H1 (cell line): ENCODE results near the gene CFAP65. TPM values are rescaled to one million over a fixed set of nuclear protein-coding genes. Genes with fewer than 3 reads are reported as not detected.
A peak's percentile ranks its signal among the peaks of the same experiment; 100 is the strongest.

Experiments
- CTCF ChIA-PET: fragments of 300-600 bp; sonication (Branson Sonifier 250); formaldehyde crosslinking; loops from one replicate; lab custom pipeline; 2021; ENCODE audit not compliant: partially characterized antibody; lab: Charles Lee
- POLR2A ChIA-PET: fragments of 300-600 bp; sonication (Branson Sonifier 250); formaldehyde crosslinking; loops from one replicate; lab custom pipeline; 2021; ENCODE audit warnings: inconsistent platforms; ENCODE audit not compliant: partially characterized antibody; lab: Charles Lee
- DNase-seq, 2 experiments: peaks; one replicate each; pipeline versions ENCODE4 v3.0.0 to v3.0.0-alpha.2; 2010 to 2022; ENCODE audit warnings: low spot score in 2 of 2, low read depth in 1 of 2, mixed read lengths in 1 of 2
- FAIRE-seq: peaks from 2 replicates; lab custom pipeline; 2011; peaks lifted over from hg19 to GRCh38; lab: Jason Lieb, UNC
- H2AFZ ChIP-seq: 2 replicates; pipeline ENCODE4 v1.8.1; 2012; ENCODE audit warnings: low read length, inconsistent platforms
- H2AK5ac ChIP-seq: 2 replicates; pipeline ENCODE4 v1.6.1; 2013; ENCODE audit warnings: low read depth, low read length
- H2BK120ac ChIP-seq: replicated peaks from 2 replicates; pipeline ENCODE3; 2013; ENCODE audit warnings: low read depth, low read length, inconsistent platforms
- H2BK12ac ChIP-seq: 2 replicates; pipeline ENCODE4 v1.6.1; 2013; ENCODE audit warnings: low read depth, low read length
- H2BK15ac ChIP-seq: 2 replicates; pipeline ENCODE4 v1.6.1; 2013; ENCODE audit warnings: low read length
- H2BK20ac ChIP-seq: 2 replicates; pipeline ENCODE4 v1.6.1; 2013; ENCODE audit warnings: low read length
- H2BK5ac ChIP-seq: 2 replicates; pipeline ENCODE4 v1.6.1; 2013; ENCODE audit warnings: low read depth, low read length
- H3K14ac ChIP-seq: 2 replicates; pipeline ENCODE4 v1.6.1; 2013; ENCODE audit warnings: inconsistent platforms; ENCODE audit not compliant: insufficient read length
- H3K18ac ChIP-seq: 2 replicates; pipeline ENCODE4 v1.6.1; 2013; ENCODE audit warnings: low read length; ENCODE audit errors: extremely low read depth
- H3K23ac ChIP-seq: 2 replicates; pipeline ENCODE4 v1.6.1; 2013; ENCODE audit warnings: inconsistent platforms; ENCODE audit not compliant: insufficient read length
- H3K23me2 ChIP-seq: 2 replicates; pipeline ENCODE4 v1.6.1; 2013; ENCODE audit warnings: low read depth, low read length
- H3K27ac ChIP-seq: 2 replicates; pipeline ENCODE4 v1.6.1; 2011; ENCODE audit warnings: low read depth, low read length, inconsistent platforms
- H3K27me3 ChIP-seq, 4 experiments: replicated peaks in 1 of 4; 1 replicate in 1 of 4; 2 replicates in 3 of 4; pipeline versions ENCODE4 v1.6.1 to v1.8.1; 2011 to 2013; ENCODE audit warnings: low read length in 3 of 4, mild to moderate bottlenecking in 3 of 4, inconsistent platforms in 2 of 4, mixed read lengths in 2 of 4, moderate library complexity in 1 of 4; ENCODE audit not compliant: control insufficient read depth in 3 of 4, insufficient read depth in 3 of 4; ENCODE audit errors: extremely low read depth in 1 of 4
- H3K36me3 ChIP-seq, 4 experiments: 2 replicates each; pipeline versions ENCODE4 v1.6.1 to v1.8.1; 2011 to 2013; ENCODE audit warnings: mild to moderate bottlenecking in 4 of 4, low read length in 3 of 4, moderate library complexity in 2 of 4, control low read depth in 1 of 4, inconsistent platforms in 1 of 4; ENCODE audit not compliant: insufficient read depth in 4 of 4, control insufficient read depth in 2 of 4
- H3K4ac ChIP-seq: replicated peaks from 2 replicates; pipeline ENCODE3; 2013; ENCODE audit warnings: low read length, low read depth, mixed read lengths, inconsistent platforms; ENCODE audit not compliant: insufficient read length
- H3K4me1 ChIP-seq, 4 experiments: replicated peaks in 1 of 4; 1 replicate in 1 of 4; 2 replicates in 3 of 4; pipeline versions ENCODE4 v1.6.1 to v1.8.1; 2011 to 2013; ENCODE audit warnings: low read length in 3 of 4, inconsistent platforms in 2 of 4, mixed read lengths in 1 of 4; ENCODE audit not compliant: insufficient read depth in 4 of 4, control insufficient read depth in 3 of 4
- H3K4me2 ChIP-seq, 2 experiments: 2 replicates each; pipeline versions ENCODE4 v1.6.1 to v1.8.1; 2011 to 2013; ENCODE audit warnings: low read depth in 2 of 2, low read length in 2 of 2, control low read depth in 1 of 2, inconsistent platforms in 1 of 2, mild to moderate bottlenecking in 1 of 2; ENCODE audit not compliant: insufficient read depth in 1 of 2
- H3K4me3 ChIP-seq, 4 experiments: fragments of 200-600, 300-600 bp in 1 of 4; sonication (generic), shearing (Covaris generic), sonication (Bioruptor Twin) in 1 of 4; 2 replicates each; pipeline versions ENCODE4 v1.5.1 to v1.8.1; 2011 to 2016; ENCODE audit warnings: low read length in 4 of 4, low read depth in 3 of 4, control low read depth in 2 of 4, inconsistent platforms in 2 of 4, mild to moderate bottlenecking in 2 of 4, mixed read lengths in 1 of 4, moderate library complexity in 1 of 4; ENCODE audit not compliant: insufficient read depth in 2 of 4; ENCODE audit errors: extremely low read depth in 1 of 4
- H3K56ac ChIP-seq: replicated peaks from 2 replicates; pipeline ENCODE3; 2013; ENCODE audit warnings: low read depth, mild to moderate bottlenecking, mixed read lengths, low read length, inconsistent platforms; ENCODE audit not compliant: insufficient read length
- H3K79me1 ChIP-seq: 2 replicates; pipeline ENCODE4 v1.6.1; 2013; ENCODE audit warnings: low read depth, low read length, control low read depth
- H3K79me2 ChIP-seq, 2 experiments: 2 replicates each; pipeline versions ENCODE4 v1.6.1 to v1.8.1; 2012 to 2013; ENCODE audit warnings: low read length in 2 of 2, mild to moderate bottlenecking in 2 of 2, inconsistent platforms in 1 of 2; ENCODE audit not compliant: insufficient read depth in 2 of 2, control insufficient read depth in 1 of 2
- H3K9ac ChIP-seq, 4 experiments: replicated peaks in 1 of 4; 1 replicate in 1 of 4; 2 replicates in 3 of 4; pipeline versions ENCODE4 v1.6.1 to v1.8.1; 2011 to 2013; ENCODE audit warnings: low read depth in 3 of 4, low read length in 3 of 4, control low read depth in 2 of 4, mild to moderate bottlenecking in 2 of 4, moderate library complexity in 2 of 4, inconsistent platforms in 1 of 4; ENCODE audit errors: extremely low read depth in 1 of 4
- H3K9me3 ChIP-seq, 2 experiments: 2 replicates each; pipeline versions ENCODE4 v1.6.1 to v1.8.1; 2012 to 2013; ENCODE audit warnings: mild to moderate bottlenecking in 2 of 2, moderate library complexity in 2 of 2, control low read depth in 1 of 2, inconsistent platforms in 1 of 2, low read depth in 1 of 2, low read length in 1 of 2, mixed read lengths in 1 of 2; ENCODE audit not compliant: insufficient read depth in 2 of 2
- H4K20me1 ChIP-seq, 2 experiments: replicated peaks in 1 of 2; 2 replicates each; pipeline versions ENCODE3 to v1.8.1; 2011 to 2013; ENCODE audit warnings: inconsistent platforms in 2 of 2, low read length in 2 of 2, mild to moderate bottlenecking in 1 of 2; ENCODE audit not compliant: insufficient read depth in 2 of 2, control insufficient read depth in 1 of 2
- H4K5ac ChIP-seq: 2 replicates; pipeline ENCODE4 v1.6.1; 2013; ENCODE audit warnings: low read length, low read depth, mixed read lengths, inconsistent platforms; ENCODE audit not compliant: insufficient read length
- H4K8ac ChIP-seq: 2 replicates; pipeline ENCODE4 v1.8.0; 2013; ENCODE audit warnings: mild to moderate bottlenecking, moderate library complexity, low read length, inconsistent platforms; ENCODE audit not compliant: insufficient read depth; ENCODE audit errors: extremely low read depth
- H4K91ac ChIP-seq: replicated peaks from 2 replicates; pipeline ENCODE3; 2013; ENCODE audit warnings: low read length, mixed read lengths, inconsistent platforms; ENCODE audit not compliant: insufficient read length
- ATF2 ChIP-seq: IDR thresholded peaks from 2 replicates; pipeline ENCODE4 v1.6.1; 2012; ENCODE audit warnings: low read length, inconsistent platforms
- BCL11A ChIP-seq, 2 experiments: IDR thresholded peaks; one replicate each; pipeline ENCODE4 v1.6.1; 2011; ENCODE audit warnings: low read depth in 2 of 2, low read length in 2 of 2, mild to moderate bottlenecking in 2 of 2
- FOSL1 ChIP-seq: IDR thresholded peaks from 2 replicates; pipeline ENCODE4 v1.6.1; 2011; ENCODE audit warnings: mild to moderate bottlenecking, low read depth, low read length, moderate library complexity; ENCODE audit not compliant: insufficient read depth
- KDM1A ChIP-seq: fragments of 200-600, 300-600 bp; sonication (generic); IDR thresholded peaks from 2 replicates; pipeline ENCODE4 v1.7.1; 2016; ENCODE audit warnings: mild to moderate bottlenecking, low read length, borderline replicate concordance
- RAD21 ChIP-seq, 2 experiments: IDR thresholded peaks in 1 of 2; conservative IDR thresholded peaks in 1 of 2; 2 replicates each; pipeline ENCODE4 v1.6.1; 2011; ENCODE audit warnings: low read depth in 2 of 2, low read length in 2 of 2, improper control_type of control experiment in 1 of 2, inconsistent platforms in 1 of 2, mild to moderate bottlenecking in 1 of 2, moderate library complexity in 1 of 2
- SAP30 ChIP-seq: fragments of 300-600 bp; sonication (generic); IDR thresholded peaks from 2 replicates; pipeline ENCODE4 v1.7.1; 2012; ENCODE audit warnings: low read length, moderate library complexity, mild to moderate bottlenecking, inconsistent platforms; ENCODE audit not compliant: insufficient read depth, insufficient replicate concordance
- SIN3A ChIP-seq, 2 experiments: IDR thresholded peaks in 1 of 2; conservative IDR thresholded peaks in 1 of 2; 2 replicates each; pipeline ENCODE4 v1.6.1; 2011 to 2012; ENCODE audit warnings: low read length in 2 of 2, improper control_type of control experiment in 1 of 2, low read depth in 1 of 2, mild to moderate bottlenecking in 1 of 2
- WGBS, 2 experiments: shearing (Covaris generic) in 1 of 2; methylation state at CpG; one replicate each; pipeline versions ENCODE4 v1.1.6 to v1.1.7; 2013 to 2015; ENCODE audit warnings: low lambda C conversion rate in 2 of 2, mixed read lengths in 2 of 2, inconsistent platforms in 1 of 2, low coverage in 1 of 2, missing lambda C conversion rate in 1 of 2; ENCODE audit not compliant: insufficient replicate concordance in 2 of 2, insufficient coverage in 1 of 2, insufficient read length in 1 of 2; ENCODE audit errors: extremely low coverage in 1 of 2, missing lambda C conversion rate in 1 of 2; 5-methylcytosine and 5-hydroxymethylcytosine counted together
- polyA plus RNA-seq, 7 experiments: library from polyadenylated mRNA; depleted of rRNA in 3 of 7; stranded (reverse) in 5 of 7; unstranded in 2 of 7; fragments of >200 nt in 5 of 7; fragments of 200-250 nt in 2 of 7; gene quantifications; 1 replicate in 5 of 7; 2 replicates in 1 of 7; 4 replicates in 1 of 7; pipeline versions ENCODE4 v1.2.1 to v1.2.3, GENCODE V29; 2011 to 2013; ENCODE audit warnings: missing spikeins in 2 of 7, mixed read lengths in 2 of 7
- total RNA-seq: library from RNA; stranded (reverse); fragmentation: NEBNext Ultra II Directional; extraction: Animal tissue kit (Norgen Biotek cat#: 25700); gene quantifications from 2 replicates; pipeline ENCODE4 v1.2.1, GENCODE V29; 2021

CFAP65 gene
- total and polyA plus RNA-seq, 2 of the 8 experiments (the other 6 are each of a cell fraction or from before 2014, with no cell fraction given), result 0.19 to 0.45 TPM

- no peak overlapping the region for H3K4ac ChIP-seq
- H3K56ac ChIP-seq, result no peak overlapping the region
- DNase-seq, result peak; percentile 53 to 90
- H2BK12ac ChIP-seq, result no peak overlapping the region
- H3K79me2 ChIP-seq, result no peaks in the 10 kb centered on the region
- H3K23me2 ChIP-seq, result peaks cover 5% of the 10 kb centered on the region; the same call in 1 of the 2 replicates
- peak overlapping the region in 3 of 4 experiments; percentile 30 to 53 (median 38); a peak in 5 of 8 replicates for H3K4me3 ChIP-seq
- no peak overlapping the region for H2AFZ ChIP-seq
- no peak overlapping the region for H3K23ac ChIP-seq
- no peak overlapping the region for H2BK5ac ChIP-seq
- H3K4me2 ChIP-seq, result peak overlapping the region; percentile 46 to 70
- no peaks in the 10 kb centered on the region for H3K9me3 ChIP-seq
- H3K27ac ChIP-seq, result no peak overlapping the region
- H4K20me1 ChIP-seq, result peaks cover 2 to 8% of the 10 kb centered on the region in 2 experiments
- H4K91ac ChIP-seq, result no peak overlapping the region
- no peak overlapping the region for H4K5ac ChIP-seq
- H3K14ac ChIP-seq, result no peak overlapping the region
- peaks cover 0 to 13% (median 0%) of the 10 kb centered on the region in 4 experiments; a peak in 1 of 8 replicates for H3K36me3 ChIP-seq
- ChIA-PET CTCF (interaction anchor here (0.6 to 62.8 kb wide), 39 partner anchors 0 to 483 kb away, joined by 3 to 1777 read pairs (median 6); partner anchors contain the start of genes CFAP65, CRYBA2, IHH and NHEJ1), POLR2A (interaction anchor here (1.4 to 1.7 kb wide), 2 partner anchors 62 to 100 kb away, joined by 4 to 5 read pairs; no protein-coding TSS in a partner anchor)
- H2AK5ac ChIP-seq, result no peak overlapping the region
- no peak overlapping the region for H3K18ac ChIP-seq
- no peak for FAIRE-seq
- no peak overlapping the region for H4K8ac ChIP-seq
- no peak overlapping the region for H2BK20ac ChIP-seq
- H3K27me3 ChIP-seq, result peaks cover 66 to 88% (median 78%) of the 10 kb centered on the region in 4 experiments
- no peaks in the 10 kb centered on the region for H3K79me1 ChIP-seq
- H2BK15ac ChIP-seq, result no peak overlapping the region
- no peak overlapping the region for H2BK120ac ChIP-seq
- H3K4me1 ChIP-seq, result peaks cover 0 to 27% (median 13%) of the 10 kb centered on the region in 4 experiments; a peak in 6 of 7 replicates
- H3K9ac ChIP-seq, result no peak overlapping the region
- WGBS, 2 experiments, result 7% methylated on average over 51 of the region's 52 CpGs; no CpG with 5 or more reads in 1 of the 2 experiments
- TF ChIP-seq ATF2, result no peak
- TF ChIP-seq SAP30, result no peak
- TF ChIP-seq KDM1A, result no peak
- no peak for TF ChIP-seq FOSL1
- TF ChIP-seq RAD21 (IDR thresholded peaks at IDR 0.05 in 1 of 2, conservative IDR thresholded peaks at IDR 0.05 in 1 of 2; ENCODE audit: low read depth in 2 of 2, low read length in 2 of 2), result peak; percentile 96
- peak in 1 of 2 experiments; percentile 61; a peak in 1 of 4 replicates for TF ChIP-seq SIN3A (conservative IDR thresholded peaks at IDR 0.05 in 1 of 2, IDR thresholded peaks at IDR 0.05 in 1 of 2; ENCODE audit: low read depth in 1 of 2, low read length in 2 of 2)
- TF ChIP-seq BCL11A (IDR thresholded peaks at IDR 0.05; ENCODE audit: low read depth in 2 of 2, low read length in 2 of 2), result no peak
Observed at GRCh38 chr2:219057709-219058540, 16.6 kb upstream of the CFAP65 start.
